Measurements from ENCODE around the gene GPHN. TPM values are rescaled to one million over a fixed set of nuclear protein-coding genes. Genes with fewer than 3 reads are reported as not detected.

Gene GPHN
- total RNA-seq, 1 donor from 2014 or later, result 28.5 TPM

DNA sequence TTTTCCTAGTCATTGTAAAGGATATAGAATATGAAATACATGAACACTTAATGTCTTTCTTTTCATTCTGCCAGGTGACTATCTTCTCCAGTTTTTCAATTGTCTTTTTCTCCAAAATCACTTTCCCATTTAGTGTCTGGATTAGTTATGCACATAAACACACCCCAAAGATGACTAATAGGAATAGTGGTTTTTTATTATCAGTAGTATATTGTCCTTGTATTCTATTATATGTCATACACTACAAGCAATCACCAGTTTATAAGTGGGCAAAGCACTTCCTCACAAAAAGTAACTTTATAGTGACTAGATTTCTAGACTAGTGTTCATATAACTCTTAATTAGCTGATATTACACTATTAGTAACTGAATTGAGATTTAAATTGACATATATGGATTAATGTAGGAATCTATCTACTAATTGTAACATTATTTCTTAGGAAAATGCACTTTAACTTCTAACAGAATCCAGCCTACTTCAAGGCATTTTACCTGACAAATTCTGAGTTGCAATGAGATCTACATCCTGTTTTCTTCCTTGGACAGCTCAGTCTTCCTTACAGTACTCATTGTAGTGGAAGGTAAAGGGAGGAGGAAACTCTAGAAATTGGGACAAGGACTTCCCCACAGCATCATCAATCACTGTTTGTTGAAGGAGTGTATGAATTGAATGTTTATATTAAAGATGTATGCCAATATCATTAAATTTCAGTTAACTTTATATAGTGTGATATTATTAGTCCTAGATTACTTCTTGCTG lies 495.2 kb downstream of the GPHN start:
- Histone ChIP-seq H3K9me3 (no peaks in the 10 kb centered on the region), H3K27ac (no peak overlapping the region), H3K27me3 (no peaks in the 10 kb centered on the region), H3K36me3 (no peaks in the 10 kb centered on the region), H3K4me1 (no peaks in the 10 kb centered on the region), H3K4me3 (no peak overlapping the region)
- TF ChIP-seq CTCF (IDR thresholded peaks at IDR 0.05), result no peak
- no peak for ATAC-seq
- intact Hi-C loops (cut with DNase I), result no loop called here
- no peak for DNase-seq

DNA sequence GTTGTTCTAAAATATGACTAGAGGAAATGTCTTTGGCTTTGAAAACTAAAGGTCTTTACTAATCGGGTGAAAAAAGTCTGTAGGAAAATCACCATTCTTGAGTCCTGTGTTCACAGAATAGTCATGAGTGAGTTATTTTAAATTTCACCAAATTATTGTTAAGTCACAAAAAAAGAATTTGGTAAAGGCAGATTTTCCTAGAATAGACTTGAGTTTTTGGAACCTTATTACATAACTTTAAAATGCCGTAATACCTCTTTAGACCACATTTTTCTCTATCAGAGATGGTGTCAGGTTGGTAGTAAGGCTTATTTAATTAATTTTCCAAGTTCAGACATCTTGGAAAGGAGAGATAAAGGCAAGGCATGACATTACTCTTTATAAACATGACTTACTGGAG lies 496.6 kb downstream of the GPHN start:
- no peaks in the 10 kb centered on the region for H3K36me3 ChIP-seq

GRCh38 chr14:67010602-67011001 lies 502.7 kb downstream of the GPHN start:
- H3K36me3 ChIP-seq, result no peaks in the 10 kb centered on the region
- intact Hi-C loops (cut with DNase I), result no loop called here
- ATAC-seq, result no peak
- H3K27me3 ChIP-seq, result no peaks in the 10 kb centered on the region
- H3K9me3 ChIP-seq, result no peaks in the 10 kb centered on the region
- no peaks in the 10 kb centered on the region for H3K4me1 ChIP-seq
- TF ChIP-seq CTCF (IDR thresholded peaks at IDR 0.05), result no peak
- no peak overlapping the region for H3K27ac ChIP-seq
- no peak overlapping the region for H3K4me3 ChIP-seq
- DNase-seq, result no peak

More for the DNA sequence above, 496.6 kb downstream of the GPHN start:
- DNase-seq (no peak), ATAC-seq (no peak)
- no peak for TF ChIP-seq CTCF (IDR thresholded peaks at IDR 0.05)
- intact Hi-C loops (cut with DNase I), result no loop called here
- Histone ChIP-seq H3K27me3 (no peaks in the 10 kb centered on the region), H3K27ac (no peak overlapping the region), H3K4me1 (no peaks in the 10 kb centered on the region), H3K9me3 (no peaks in the 10 kb centered on the region), H3K4me3 (no peak overlapping the region)

DNA sequence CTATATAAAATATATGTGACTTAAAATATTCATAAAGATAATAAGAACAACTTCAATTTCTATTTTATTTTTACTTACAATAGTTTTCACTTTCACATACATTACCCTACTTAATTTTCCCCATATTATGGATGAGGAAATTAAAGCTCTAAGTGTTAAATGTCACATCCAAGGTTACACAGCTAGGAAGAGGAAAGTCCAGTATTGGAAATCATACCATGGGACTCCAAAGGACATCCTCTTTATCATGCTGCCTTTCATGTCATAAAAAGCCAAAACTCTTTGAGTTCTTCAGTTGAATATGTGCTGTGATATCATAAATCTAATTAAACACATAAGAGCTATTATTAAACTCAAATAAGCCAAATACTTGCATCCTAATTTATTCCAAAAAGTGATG lies 508.9 kb downstream of the GPHN start:
- Histone ChIP-seq H3K9me3 (no peaks in the 10 kb centered on the region), H3K27me3 (no peaks in the 10 kb centered on the region), H3K4me1 (no peaks in the 10 kb centered on the region), H3K27ac (no peak overlapping the region), H3K4me3 (no peak overlapping the region), H3K36me3 (no peaks in the 10 kb centered on the region)
- ATAC-seq, result no peak
- intact Hi-C loops (cut with DNase I), result no loop called here
- DNase-seq, result no peak
- TF ChIP-seq CTCF (IDR thresholded peaks at IDR 0.05), result no peak

DNA sequence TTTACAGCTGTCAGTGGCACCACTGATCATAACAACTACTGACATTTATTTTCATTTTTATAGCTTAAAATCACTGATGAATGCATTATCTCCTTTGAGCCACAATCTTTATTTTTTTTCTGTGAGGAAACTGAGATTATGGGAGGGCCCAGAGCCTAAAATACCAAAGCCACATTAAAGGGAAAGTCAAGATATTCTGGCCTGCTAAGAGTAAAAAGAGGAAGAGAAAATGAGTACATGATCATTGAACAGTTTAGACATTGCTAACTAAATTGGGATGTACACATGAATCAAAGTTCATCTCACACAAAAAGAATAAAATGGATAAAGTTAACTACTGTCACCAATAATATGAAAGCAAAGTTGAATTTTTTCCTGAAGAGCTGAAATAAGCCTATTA lies 510.8 kb downstream of the GPHN start:
- Histone ChIP-seq H3K4me1 (no peaks in the 10 kb centered on the region), H3K9me3 (no peaks in the 10 kb centered on the region), H3K36me3 (no peaks in the 10 kb centered on the region), H3K4me3 (no peak overlapping the region), H3K27me3 (no peaks in the 10 kb centered on the region), H3K27ac (no peak overlapping the region)
- ATAC-seq (no peak), DNase-seq (no peak)
- intact Hi-C loops (cut with DNase I), result no loop called here
- TF ChIP-seq CTCF (IDR thresholded peaks at IDR 0.05), result no peak

DNA sequence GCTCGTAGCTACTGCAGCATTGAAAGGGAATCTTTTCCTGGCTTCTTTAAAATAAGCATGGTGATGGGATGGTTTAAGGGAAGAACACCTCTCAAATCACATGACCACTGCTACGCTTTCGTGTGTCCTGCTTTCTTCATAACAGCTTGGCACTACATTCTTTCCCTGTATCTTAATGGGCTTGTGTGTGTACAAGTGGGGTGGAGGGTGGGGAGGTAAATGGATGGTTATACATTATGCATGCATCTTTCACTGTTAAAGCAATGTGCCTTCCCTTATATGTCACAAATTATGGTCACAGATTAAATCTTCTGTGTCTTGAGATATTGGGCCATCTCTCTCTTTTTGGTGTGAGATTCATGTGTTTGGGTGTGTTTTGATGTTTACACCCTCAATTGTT lies 511.8 kb downstream of the GPHN start:
- H3K36me3 ChIP-seq, result no peaks in the 10 kb centered on the region
- no peak overlapping the region for H3K27ac ChIP-seq
- ATAC-seq, result no peak
- H3K27me3 ChIP-seq, result no peaks in the 10 kb centered on the region
- intact Hi-C loops (cut with DNase I), result no loop called here
- no peak for DNase-seq
- H3K4me1 ChIP-seq, result no peaks in the 10 kb centered on the region
- H3K9me3 ChIP-seq, result no peaks in the 10 kb centered on the region
- TF ChIP-seq CTCF (IDR thresholded peaks at IDR 0.05), result no peak
- no peak overlapping the region for H3K4me3 ChIP-seq
